AG10803 (cell line): Measurements from ENCODE around the gene P2RX5.

ENCODE experiments used
- DNase-seq: peaks from one replicate; pipeline ENCODE4 v3.0.0; 2010; ENCODE audit warnings: low read depth
- H3K4me3 ChIP-seq: 2 replicates; pipeline ENCODE4 v1.5.1; 2011; ENCODE audit warnings: mild to moderate bottlenecking, low read length, control low read depth
- CTCF ChIP-seq: conservative IDR thresholded peaks from 2 replicates; pipeline ENCODE4 v1.5.1; 2011; ENCODE audit warnings: mild to moderate bottlenecking, low read length, control low read depth, inconsistent platforms

P2RX5 gene

DNA sequence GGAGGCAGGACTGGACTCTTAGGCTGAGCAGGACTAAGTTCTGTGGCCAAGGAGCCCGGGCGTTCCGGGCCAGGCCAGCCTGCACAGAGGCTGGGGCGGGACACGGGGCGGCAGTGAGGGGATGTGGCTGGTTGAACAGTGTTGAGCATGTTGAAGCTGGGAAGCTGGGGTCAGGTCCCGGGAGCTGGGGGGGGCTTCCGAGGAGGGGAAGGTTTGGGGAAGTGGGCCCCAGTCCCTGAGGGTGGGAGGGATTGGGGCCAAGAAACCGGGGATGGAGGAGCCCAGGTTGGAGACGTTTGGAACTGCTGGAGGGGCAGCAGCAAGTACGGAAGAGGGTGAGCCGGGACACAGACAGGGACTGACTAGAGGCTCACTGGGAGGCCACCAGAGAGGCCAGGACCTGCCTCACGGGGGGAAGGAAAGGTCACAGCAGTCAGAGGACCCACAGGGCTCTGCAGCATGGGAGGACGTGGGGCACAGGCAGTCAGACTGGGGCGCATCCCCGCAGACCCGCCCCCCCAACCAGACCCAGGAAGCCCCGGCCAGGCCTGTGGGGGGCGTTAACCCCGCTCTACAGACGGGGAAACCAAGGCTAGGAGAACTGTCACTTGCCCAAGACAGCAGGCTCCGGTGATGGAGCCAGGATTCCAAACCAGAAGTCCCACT, 37.0 kb downstream of the P2RX5 start:
- no peak overlapping the region for H3K4me3 ChIP-seq
- no peak for TF ChIP-seq CTCF
- no peak for DNase-seq

DNA sequence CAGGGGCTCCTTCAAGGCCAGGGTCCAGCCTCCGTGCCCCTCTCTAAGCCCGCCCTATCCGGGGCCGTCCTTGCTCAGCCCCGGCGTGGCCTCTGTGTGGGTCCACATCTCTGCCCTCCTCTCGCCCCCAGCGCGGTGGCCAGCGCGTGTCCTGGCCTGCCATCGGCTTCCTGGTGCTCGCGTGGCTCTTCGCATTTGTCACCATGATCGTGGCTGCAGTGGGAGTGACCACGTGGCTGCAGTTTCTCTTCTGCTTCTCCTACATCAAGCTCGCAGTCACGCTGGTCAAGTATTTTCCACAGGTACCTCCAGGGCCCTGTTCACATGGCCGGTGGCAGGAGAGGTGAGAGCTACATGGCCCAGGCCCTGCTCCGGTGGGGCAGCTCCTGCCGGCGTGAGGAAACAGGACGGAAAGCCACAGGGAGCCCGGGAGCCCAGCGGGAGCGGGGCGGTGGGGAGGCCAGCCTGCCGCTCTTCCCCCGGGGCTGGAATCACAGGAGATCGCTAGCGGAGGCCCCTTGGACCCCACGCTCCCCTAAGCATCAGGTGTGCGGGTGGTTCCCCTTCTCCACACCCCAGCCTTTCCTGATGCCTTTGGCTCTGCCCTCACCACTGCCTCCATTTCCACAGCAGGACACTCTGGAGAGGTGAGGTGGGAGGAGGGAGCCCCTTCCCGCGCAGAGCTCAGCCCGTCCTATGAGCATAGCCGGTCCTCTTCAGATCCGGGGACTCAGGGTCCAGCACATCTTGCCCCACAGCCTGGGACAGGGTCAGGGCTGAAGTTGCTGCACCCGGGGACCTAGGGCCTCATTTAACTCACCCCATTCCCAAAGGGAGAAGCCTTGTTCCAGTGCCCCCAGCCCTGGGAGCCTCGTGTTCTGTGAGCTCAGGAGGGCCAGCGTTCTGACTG, 37.8 kb downstream of the P2RX5 start:
- DNase-seq, result no peak
- no peak overlapping the region for H3K4me3 ChIP-seq
- TF ChIP-seq CTCF, result no peak

DNA sequence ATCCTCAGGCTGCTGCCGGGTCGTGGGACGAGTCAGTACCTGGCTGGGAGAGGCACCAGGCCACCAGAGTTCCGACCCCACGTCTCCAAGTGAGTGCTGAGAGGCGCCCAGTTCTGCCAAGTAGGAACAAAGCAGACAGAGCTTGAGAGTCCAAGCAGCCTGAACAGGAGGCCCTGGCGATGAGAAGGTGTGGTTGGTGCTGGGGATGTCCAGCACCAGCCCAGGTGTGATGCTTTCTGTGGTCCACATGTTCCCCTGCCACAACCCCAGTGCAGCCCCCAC, 38.4 kb downstream of the P2RX5 start:
- no peak for DNase-seq
- H3K4me3 ChIP-seq, result no peak overlapping the region
- no peak for TF ChIP-seq CTCF

DNA sequence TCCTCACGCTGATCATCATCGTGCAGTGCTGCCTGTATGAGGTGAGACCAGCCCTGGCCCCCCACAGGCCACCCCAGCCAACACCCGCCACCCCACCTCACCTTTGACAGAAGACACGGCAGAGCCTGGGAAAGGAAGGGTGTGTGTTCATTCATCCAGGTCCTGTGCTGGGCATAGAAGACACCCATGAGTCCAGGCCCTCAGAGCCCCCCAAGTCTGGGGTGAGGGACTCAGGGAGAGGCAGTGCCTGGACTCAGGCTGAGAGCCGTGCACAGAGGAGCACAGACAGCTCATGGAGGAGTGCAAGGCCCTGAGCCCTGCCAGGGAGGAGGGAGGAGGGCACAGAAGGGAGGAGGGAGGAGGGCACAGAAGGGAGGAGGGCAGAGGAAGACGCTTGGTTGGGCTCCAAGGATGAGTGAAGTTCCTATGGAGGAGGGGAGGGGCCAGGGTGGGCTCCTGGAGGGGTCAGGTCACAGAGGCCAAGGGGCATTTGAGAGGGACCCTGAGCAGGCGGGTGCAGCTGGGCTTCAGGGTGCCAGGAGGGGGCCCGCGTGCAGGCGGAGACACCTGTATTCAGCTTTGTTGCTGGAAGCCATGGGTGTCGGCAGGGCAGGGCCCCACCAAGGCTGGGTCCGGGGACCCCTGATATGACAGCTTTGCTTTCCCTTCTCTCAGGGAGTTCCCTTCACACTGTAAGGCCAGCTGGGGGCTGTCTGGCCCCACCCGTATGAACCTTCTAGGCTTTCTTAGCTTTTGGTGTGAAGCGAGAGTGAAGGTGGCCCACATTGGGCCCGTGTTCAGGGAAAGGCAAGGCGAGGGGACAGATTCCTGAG, 39.0 kb downstream of the P2RX5 start:
- DNase-seq, result no peak
- no peak for TF ChIP-seq CTCF
- no peak overlapping the region for H3K4me3 ChIP-seq

- no peak overlapping the region for H3K4me3 ChIP-seq
- no peak for DNase-seq
- TF ChIP-seq CTCF, result no peak
Measured at GRCh38 chr17:3656353-3656752, 39.6 kb downstream of the P2RX5 start.

DNA sequence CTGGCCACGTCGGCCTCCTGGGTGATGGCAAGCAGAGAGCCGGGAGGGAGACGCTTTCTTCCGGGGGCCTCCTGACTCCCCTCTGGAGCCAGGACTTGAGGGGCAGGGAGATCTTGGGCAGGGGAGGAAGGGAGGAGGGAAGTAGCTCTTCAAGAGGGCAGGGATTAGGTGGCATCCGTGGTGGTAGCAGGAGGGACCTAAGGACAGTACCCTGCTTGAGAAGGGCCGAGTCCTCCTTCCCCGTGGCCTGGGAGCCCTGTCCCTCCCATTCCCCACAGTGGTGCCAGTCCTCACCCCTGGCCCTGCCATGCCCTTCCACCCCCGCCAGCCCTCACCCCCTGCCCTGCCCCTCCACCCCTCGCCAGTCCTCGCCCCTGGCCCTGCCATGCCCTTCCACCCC, 40.2 kb downstream of the P2RX5 start:
- DNase-seq, result no peak
- TF ChIP-seq CTCF, result no peak
- H3K4me3 ChIP-seq, result no peak overlapping the region
